Cardiac muscle cell (in vitro differentiated cells and primary cell): Measurements from ENCODE around the gene PLP1. TPM values are rescaled to one million over a fixed set of nuclear protein-coding genes. Genes with fewer than 3 reads are reported as not detected.
"Not testable (repeated sequence)": the region's sequence is repeated elsewhere in the genome, so short reads cannot be mapped to it uniquely, and the experiment has no call there.

ENCODE experiments used
- DNase-seq, 2 donors: peaks; one replicate each; pipeline versions ENCODE4 v3.0.0 to v3.0.0-alpha.2; 2010 to 2017; ENCODE audit warnings: low read depth in 1 of 2, low spot score in 1 of 2
- H3K27ac ChIP-seq: fragments of 200-600 bp; sonication (generic); 2 replicates; pipeline ENCODE4 v1.5.1; 2016
- H3K27me3 ChIP-seq: fragments of 200-600 bp; sonication (generic); 2 replicates; pipeline ENCODE4 v1.6.0; 2016; ENCODE audit warnings: control low read depth
- H3K36me3 ChIP-seq: fragments of 200-600 bp; sonication (generic); 2 replicates; pipeline ENCODE4 v1.5.1; 2016; ENCODE audit warnings: control low read depth
- H3K4me1 ChIP-seq: fragments of 200-600 bp; sonication (generic); 2 replicates; pipeline ENCODE4 v1.8.1; 2017; ENCODE audit warnings: low read depth, mild to moderate bottlenecking, mixed run types
- H3K4me3 ChIP-seq: fragments of 200-600 bp; sonication (generic); 2 replicates; pipeline ENCODE4 v1.5.1; 2016; ENCODE audit warnings: mild to moderate bottlenecking
- H3K9me3 ChIP-seq: fragments of 200-600 bp; sonication (generic); 2 replicates; pipeline ENCODE4 v1.5.1; 2017; ENCODE audit warnings: low read depth, mild to moderate bottlenecking, control low read depth
- CTCF ChIP-seq: IDR thresholded peaks from 2 replicates; pipeline ENCODE4 v1.5.1; 2012; ENCODE audit warnings: low read depth, mild to moderate bottlenecking, low read length
- polyA plus RNA-seq: library from polyadenylated mRNA; unstranded; fragments of >200 nt; fragmentation: Nextera tagmentation; extraction: Ambion mirVana; gene quantifications from 2 replicates; pipeline ENCODE4 v1.2.1, GENCODE V29; 2016
- total RNA-seq: library from RNA; depleted of rRNA; stranded (reverse); fragments of >200 nt; gene quantifications from 2 replicates; pipeline ENCODE4 v1.2.3, GENCODE V29; 2016

PLP1 gene
- total and polyA plus RNA-seq, 2 experiments from 2014 or later, result 0.03 TPM; not detected in 1

DNA sequence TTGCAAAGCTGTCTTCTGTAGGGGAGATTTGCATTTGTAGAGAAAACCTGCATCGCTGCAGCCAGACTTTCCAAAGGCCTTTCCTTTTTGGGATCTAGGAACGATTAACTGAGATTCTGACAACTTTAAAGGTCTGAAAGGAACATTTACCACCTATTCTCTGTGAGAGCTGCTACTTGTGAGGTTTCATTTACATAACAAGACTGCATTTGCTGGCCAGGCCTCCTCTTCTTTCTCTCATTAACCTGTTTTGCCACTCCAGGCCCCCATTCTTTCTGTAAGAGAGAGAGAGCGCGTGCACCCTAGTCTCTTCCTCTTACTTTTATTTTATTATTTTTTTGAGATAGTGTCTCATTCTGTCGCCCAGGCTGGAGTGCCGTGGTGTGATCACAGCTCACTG is 34.3 kb upstream of the PLP1 start:
- Histone ChIP-seq H3K4me3 (no peak overlapping the region), H3K4me1 (no peaks in the 10 kb centered on the region), H3K27me3 (no peaks in the 10 kb centered on the region), H3K9me3 (no peaks in the 10 kb centered on the region), H3K36me3 (no peaks in the 10 kb centered on the region), H3K27ac (no peak overlapping the region)
- DNase-seq, result no peak
- TF ChIP-seq CTCF, result no peak

GRCh38 chrX:103747163-103747562 is 29.5 kb upstream of the PLP1 start:
- Histone ChIP-seq H3K36me3 (no peaks in the 10 kb centered on the region), H3K9me3 (no peaks in the 10 kb centered on the region), H3K27ac (no peak overlapping the region), H3K4me3 (no peak overlapping the region), H3K4me1 (no peaks in the 10 kb centered on the region), H3K27me3 (no peaks in the 10 kb centered on the region)
- no peak for TF ChIP-seq CTCF
- DNase-seq, result no peak

DNA sequence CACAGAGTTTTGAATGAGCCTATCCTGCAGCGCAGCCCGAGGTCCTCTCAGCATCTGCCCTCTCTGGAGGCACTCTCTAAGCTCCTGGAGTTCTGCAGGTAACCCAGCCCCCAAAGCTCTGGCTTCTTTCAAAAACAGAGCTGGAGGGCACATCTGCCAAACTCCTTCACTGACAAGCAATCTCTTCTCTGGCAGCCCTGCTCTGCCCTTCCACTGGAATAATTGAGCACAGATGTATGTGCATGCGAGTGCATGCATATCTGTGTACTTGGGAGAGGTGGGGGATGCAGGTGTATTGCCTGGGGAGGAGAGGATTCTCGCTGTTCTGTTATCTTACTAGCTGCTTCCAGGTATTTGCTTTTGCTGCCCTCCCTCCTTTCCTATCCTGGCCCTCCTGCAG is 22.2 kb upstream of the PLP1 start:
- no peak for DNase-seq
- Histone ChIP-seq H3K4me1 (no peaks in the 10 kb centered on the region), H3K27me3 (no peaks in the 10 kb centered on the region), H3K4me3 (no peak overlapping the region), H3K36me3 (no peaks in the 10 kb centered on the region), H3K27ac (no peak overlapping the region), H3K9me3 (no peaks in the 10 kb centered on the region)
- TF ChIP-seq CTCF, result no peak

DNA sequence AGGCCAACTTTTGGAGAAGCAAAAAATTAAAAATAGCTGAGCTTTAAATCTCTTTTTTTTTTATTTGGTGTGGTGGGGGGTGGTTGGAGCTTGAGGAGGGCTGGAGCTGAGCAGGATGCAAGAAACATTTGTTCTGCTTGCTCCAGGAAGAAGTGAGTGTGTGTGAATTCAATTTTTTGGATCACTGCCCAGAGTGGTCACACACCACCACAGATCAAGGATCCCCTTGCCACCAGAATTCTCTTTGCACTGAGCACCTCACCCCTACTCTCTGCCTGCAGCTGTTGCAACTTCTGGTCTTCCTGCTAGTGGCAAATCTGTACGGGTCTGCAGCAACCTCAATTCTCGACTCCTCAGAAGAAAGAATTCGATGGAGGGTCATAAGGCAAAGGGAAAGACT is 19.9 kb upstream of the PLP1 start:
- no peaks in the 10 kb centered on the region for H3K36me3 ChIP-seq
- no peak overlapping the region for H3K27ac ChIP-seq
- DNase-seq, result no peak
- TF ChIP-seq CTCF, result no peak
- H3K27me3 ChIP-seq, result no peaks in the 10 kb centered on the region
- no peak overlapping the region for H3K4me3 ChIP-seq
- no peaks in the 10 kb centered on the region for H3K4me1 ChIP-seq
- no peaks in the 10 kb centered on the region for H3K9me3 ChIP-seq

GRCh38 chrX:103758555-103758954 is 18.1 kb upstream of the PLP1 start:
- no peak for TF ChIP-seq CTCF
- Histone ChIP-seq H3K36me3 (no peaks in the 10 kb centered on the region), H3K4me3 (no peak overlapping the region), H3K4me1 (peaks cover 7% of the 10 kb centered on the region), H3K27ac (no peak overlapping the region), H3K9me3 (no peaks in the 10 kb centered on the region), H3K27me3 (no peaks in the 10 kb centered on the region)
- no peak for DNase-seq

- H3K4me1 ChIP-seq, H3K27ac ChIP-seq, H3K4me3 ChIP-seq, DNase-seq, H3K9me3 ChIP-seq, H3K36me3 ChIP-seq, H3K27me3 ChIP-seq: not testable (repeated sequence)
These were observed 13.1 kb upstream of the PLP1 start for GRCh38 chrX:103763541-103763940.

GRCh38 chrX:103766813-103767555 is 9.7 kb upstream of the PLP1 start:
- not testable (repeated sequence) for H3K4me3 ChIP-seq, H3K27ac ChIP-seq
- DNase-seq, result peak in 1 of 2 donors; percentile 33

More at GRCh38 chrX:103766813-103767555, 9.7 kb upstream of the PLP1 start:
- not testable (repeated sequence) for H3K36me3 ChIP-seq, H3K27me3 ChIP-seq, H3K4me1 ChIP-seq, H3K9me3 ChIP-seq
